K562 (cell line): ENCODE results near the gene TLN1. TPM values are rescaled to one million over a fixed set of nuclear protein-coding genes. Genes with fewer than 3 reads are reported as not detected.

ENCODE experiments used
- CBX1 ChIP-seq: sonication (generic); IDR thresholded peaks from 2 replicates; pipeline ENCODE4 v1.6.1; 2016; ENCODE audit warnings: antibody characterized with exemption, low read depth, mild to moderate bottlenecking
- E4F1 ChIP-seq: fragments of 250-450 bp; sonication (Bioruptor Pico); IDR thresholded peaks from 2 replicates; pipeline ENCODE4 v1.5.0; 2021; ENCODE audit warnings: mild to moderate bottlenecking, borderline replicate concordance
- FUS ChIP-seq: fragments of 200-400 bp; formaldehyde crosslinking; optimal IDR thresholded peaks from 2 replicates; pipeline ENCODE3; 2017; ENCODE audit warnings: low read depth, low read length
- JUNB ChIP-seq: fragments of 450-650 bp; formaldehyde crosslinking; conservative IDR thresholded peaks from 2 replicates; pipeline ENCODE4 v1.4.0; 2020; ENCODE audit warnings: mild to moderate bottlenecking
- KDM5B ChIP-seq: fragments of 200-600 bp; sonication (generic); IDR thresholded peaks from 2 replicates; pipeline ENCODE4 v1.6.1; 2012; ENCODE audit warnings: low read depth, mild to moderate bottlenecking, moderate library complexity, low read length, control low read depth, inconsistent platforms; ENCODE audit not compliant: insufficient replicate concordance
- NFYB ChIP-seq: IDR thresholded peaks from 2 replicates; pipeline ENCODE4 v1.6.1; 2011; ENCODE audit warnings: mild to moderate bottlenecking, moderate library complexity; ENCODE audit not compliant: insufficient read length; ENCODE audit errors: extremely low read depth
- NRF1 ChIP-seq, 2 experiments: fragments of 450-650 bp; IDR thresholded peaks in 1 of 2; conservative IDR thresholded peaks in 1 of 2; 2 replicates each; pipeline ENCODE4 v1.6.1; 2014; ENCODE audit warnings: mild to moderate bottlenecking in 2 of 2
- POLR2G ChIP-seq: fragments of 200-400 bp; formaldehyde crosslinking; IDR thresholded peaks from 2 replicates; pipeline ENCODE4 v1.6.1; 2017; ENCODE audit warnings: low read depth, mild to moderate bottlenecking, antibody characterized with exemption, low read length, moderate library complexity
- VEZF1 ChIP-seq: fragments of 200-800 bp; sonication (Bioruptor generic); IDR thresholded peaks from 2 replicates; pipeline ENCODE4 v1.6.1; 2017; ENCODE audit warnings: missing genetic modification characterization, missing compliant biosample characterization
- ZBTB11 ChIP-seq, 3 experiments: fragments of 200-800 bp in 1 of 3; fragments of 250-450 bp in 1 of 3; fragments of 450-650 bp in 1 of 3; sonication (Bioruptor Pico) in 1 of 3; sonication (Bioruptor generic) in 1 of 3; formaldehyde crosslinking in 1 of 3; IDR thresholded peaks; 2 replicates each; pipeline versions ENCODE4 v1.6.1 to v1.8.0; 2016 to 2022; ENCODE audit warnings: mild to moderate bottlenecking in 2 of 3, missing genetic modification characterization in 2 of 3, missing compliant biosample characterization in 1 of 3, moderate library complexity in 1 of 3
- ZNF507 ChIP-seq: conservative IDR thresholded peaks from 2 replicates; pipeline ENCODE4 v1.6.1; 2017; ENCODE audit warnings: missing genetic modification characterization, missing compliant biosample characterization
- ZNF609 ChIP-seq: sonication (generic); formaldehyde crosslinking; IDR thresholded peaks from 2 replicates; pipeline ENCODE4 v1.8.1; 2023; ENCODE audit warnings: missing genetic modification reagents, mild to moderate bottlenecking, borderline replicate concordance
- polyA plus RNA-seq, 8 experiments: library from polyadenylated mRNA; depleted of rRNA in 4 of 8; stranded (reverse) in 5 of 8; unstranded in 3 of 8; fragments of >200 nt; fragmentation: Nextera tagmentation in 2 of 8; fragmentation: Illumina TruSeq in 1 of 8; extraction: Ambion mirVana in 2 of 8; extraction: Trizol in 1 of 8; gene quantifications; 2 replicates each; pipeline versions ENCODE4 v1.2.1 to v1.2.3, GENCODE V29; 2011 to 2014; ENCODE audit warnings: inconsistent platforms in 1 of 8, missing spikeins in 1 of 8
- total RNA-seq, 7 experiments: library from RNA; depleted of rRNA in 6 of 7; stranded (reverse); fragments of >200 nt in 6 of 7; fragmentation: Illumina TruSeq in 2 of 7; extraction: Trizol in 2 of 7; gene quantifications; 2 replicates each; pipeline versions ENCODE4 v1.2.1 to v1.2.3, GENCODE V29; 2011 to 2021; ENCODE audit warnings: low replicate concordance in 1 of 7

The TLN1 gene
- total and polyA plus RNA-seq, 9 of the 15 experiments (the other 6 are each of a cell fraction or from before 2014, with no cell fraction given): 3.6 to 240 (median 54.8) TPM

- no peak for TF ChIP-seq ZNF609
- TF ChIP-seq VEZF1 (CRISPR knock-in tag): peak; percentile 91
- peak in 1 of 3 experiments; percentile 41; a peak in 1 of 6 replicates for TF ChIP-seq ZBTB11 (CRISPR knock-in tag; IDR thresholded peaks at IDR 0.05)
- TF ChIP-seq ZNF507 (tag): no peak
- peak; percentile 47 for TF ChIP-seq KDM5B
- no peak for TF ChIP-seq E4F1 (CRISPR knock-in tag)
- TF ChIP-seq JUNB (CRISPR knock-in tag): no peak
- TF ChIP-seq CBX1: peak; percentile 31; the same call in 1 of the 2 replicates
- TF ChIP-seq NFYB: no peak
- TF ChIP-seq NRF1 (conservative IDR thresholded peaks at IDR 0.05 in 1 of 2, IDR thresholded peaks at IDR 0.05 in 1 of 2): peak; percentile 92 to 94
- no peak for TF ChIP-seq FUS
- peak; percentile 92 for TF ChIP-seq POLR2G
Observed at GRCh38 chr9:35664531-35665470, 67.2 kb downstream of the TLN1 start, which contains the start of gene ARHGEF39 (continued).
